Neural progenitor cell (in vitro differentiated cells): ENCODE data around the gene TIAM1.

Experiments
- EZH2 ChIP-seq: fragments of 200-600 bp; sonication (generic); IDR thresholded peaks from 2 replicates; pipeline ENCODE4 v1.6.1; 2017; ENCODE audit warnings: antibody characterized with exemption, mild to moderate bottlenecking, moderate library complexity
- TF ChIP-seq, protein P1 (sequence below): fragments of 200-600 bp; sonication (generic); IDR thresholded peaks from 2 replicates; pipeline ENCODE4 v1.5.1; 2017; ENCODE audit warnings: antibody characterized with exemption, mild to moderate bottlenecking

DNA sequence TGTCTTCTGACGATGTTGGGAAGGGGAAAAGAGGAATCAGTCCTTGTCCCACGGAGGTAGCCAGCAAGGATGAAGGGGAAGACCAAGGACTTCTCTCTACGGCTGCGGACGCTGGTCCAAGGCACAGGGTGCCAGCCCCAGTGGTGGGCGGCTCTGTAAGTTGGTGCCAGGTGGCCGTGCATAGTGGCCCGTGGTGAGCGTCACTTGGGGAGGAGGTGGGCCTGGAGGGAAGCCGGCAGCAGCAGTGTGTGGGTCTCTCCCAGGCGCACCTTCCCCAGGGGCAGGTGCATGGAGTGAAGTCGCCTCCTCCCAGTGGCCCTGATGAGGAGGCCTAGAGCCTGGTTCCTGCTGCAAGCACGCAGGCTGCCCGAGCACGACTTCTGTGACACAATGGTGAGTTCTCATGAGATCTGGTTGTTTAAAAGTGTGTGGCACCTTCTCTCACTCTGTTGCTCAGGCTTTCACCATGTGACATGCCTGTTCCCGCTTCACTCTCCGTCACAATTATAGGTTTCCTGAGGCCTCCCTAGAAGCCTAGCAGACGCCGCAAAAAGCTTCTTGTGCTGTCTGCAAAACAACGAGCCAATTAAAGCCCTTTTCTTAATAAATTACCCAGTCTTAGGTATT, 43.6 kb upstream of the TIAM1 start:
- TF ChIP-seq, protein P1, sequence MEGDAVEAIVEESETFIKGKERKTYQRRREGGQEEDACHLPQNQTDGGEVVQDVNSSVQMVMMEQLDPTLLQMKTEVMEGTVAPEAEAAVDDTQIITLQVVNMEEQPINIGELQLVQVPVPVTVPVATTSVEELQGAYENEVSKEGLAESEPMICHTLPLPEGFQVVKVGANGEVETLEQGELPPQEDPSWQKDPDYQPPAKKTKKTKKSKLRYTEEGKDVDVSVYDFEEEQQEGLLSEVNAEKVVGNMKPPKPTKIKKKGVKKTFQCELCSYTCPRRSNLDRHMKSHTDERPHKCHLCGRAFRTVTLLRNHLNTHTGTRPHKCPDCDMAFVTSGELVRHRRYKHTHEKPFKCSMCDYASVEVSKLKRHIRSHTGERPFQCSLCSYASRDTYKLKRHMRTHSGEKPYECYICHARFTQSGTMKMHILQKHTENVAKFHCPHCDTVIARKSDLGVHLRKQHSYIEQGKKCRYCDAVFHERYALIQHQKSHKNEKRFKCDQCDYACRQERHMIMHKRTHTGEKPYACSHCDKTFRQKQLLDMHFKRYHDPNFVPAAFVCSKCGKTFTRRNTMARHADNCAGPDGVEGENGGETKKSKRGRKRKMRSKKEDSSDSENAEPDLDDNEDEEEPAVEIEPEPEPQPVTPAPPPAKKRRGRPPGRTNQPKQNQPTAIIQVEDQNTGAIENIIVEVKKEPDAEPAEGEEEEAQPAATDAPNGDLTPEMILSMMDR = no peak
- TF ChIP-seq EZH2 = no peak
